DND-41 (cell line): ENCODE data around the gene RNF183.

ENCODE experiments used
- EZH2 ChIP-seq: IDR thresholded peaks from 3 replicates; pipeline ENCODE4 v1.6.1; 2012; ENCODE audit warnings: borderline replicate concordance, low read depth, mild to moderate bottlenecking, moderate library complexity, low read length, inconsistent platforms; ENCODE audit not compliant: severe bottlenecking
- TF ChIP-seq, protein P1 (sequence below): IDR thresholded peaks from 2 replicates; pipeline ENCODE4 v1.5.1; 2012; ENCODE audit warnings: borderline replicate concordance, low read length, moderate library complexity, mild to moderate bottlenecking; ENCODE audit not compliant: poor library complexity, severe bottlenecking; ENCODE audit errors: extremely low read depth

DNA sequence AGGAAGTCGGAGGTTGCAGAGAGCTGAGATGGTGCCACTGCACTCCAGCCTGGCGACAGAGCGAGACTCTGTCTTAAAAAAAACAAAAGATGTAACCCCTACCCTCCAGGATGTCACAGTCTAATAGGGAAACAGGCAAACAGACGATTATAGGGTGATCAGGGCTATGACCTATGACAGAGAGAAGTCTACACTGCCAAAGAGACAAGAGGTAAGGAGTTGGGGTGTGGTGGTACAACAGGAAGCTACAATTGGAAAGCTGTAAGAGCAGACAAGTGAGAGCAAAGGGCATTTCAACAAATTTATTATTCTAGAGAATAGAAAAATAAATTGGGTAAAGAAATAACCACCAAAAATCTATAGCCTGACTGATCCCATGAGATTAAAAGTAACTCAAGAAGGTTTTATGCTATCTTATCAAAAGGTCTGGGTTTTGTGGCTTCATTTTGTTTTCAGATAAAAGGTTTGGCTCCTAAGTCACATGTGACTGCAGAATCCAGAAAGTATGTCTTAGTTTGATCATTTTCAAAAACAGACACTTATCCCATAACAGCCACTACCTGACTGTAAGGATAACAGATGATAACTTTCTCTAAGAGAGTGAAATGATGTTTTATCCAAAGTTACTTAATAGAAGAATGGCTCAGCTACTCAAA, 35.1 kb downstream of the RNF183 start:
- TF ChIP-seq, protein P1, sequence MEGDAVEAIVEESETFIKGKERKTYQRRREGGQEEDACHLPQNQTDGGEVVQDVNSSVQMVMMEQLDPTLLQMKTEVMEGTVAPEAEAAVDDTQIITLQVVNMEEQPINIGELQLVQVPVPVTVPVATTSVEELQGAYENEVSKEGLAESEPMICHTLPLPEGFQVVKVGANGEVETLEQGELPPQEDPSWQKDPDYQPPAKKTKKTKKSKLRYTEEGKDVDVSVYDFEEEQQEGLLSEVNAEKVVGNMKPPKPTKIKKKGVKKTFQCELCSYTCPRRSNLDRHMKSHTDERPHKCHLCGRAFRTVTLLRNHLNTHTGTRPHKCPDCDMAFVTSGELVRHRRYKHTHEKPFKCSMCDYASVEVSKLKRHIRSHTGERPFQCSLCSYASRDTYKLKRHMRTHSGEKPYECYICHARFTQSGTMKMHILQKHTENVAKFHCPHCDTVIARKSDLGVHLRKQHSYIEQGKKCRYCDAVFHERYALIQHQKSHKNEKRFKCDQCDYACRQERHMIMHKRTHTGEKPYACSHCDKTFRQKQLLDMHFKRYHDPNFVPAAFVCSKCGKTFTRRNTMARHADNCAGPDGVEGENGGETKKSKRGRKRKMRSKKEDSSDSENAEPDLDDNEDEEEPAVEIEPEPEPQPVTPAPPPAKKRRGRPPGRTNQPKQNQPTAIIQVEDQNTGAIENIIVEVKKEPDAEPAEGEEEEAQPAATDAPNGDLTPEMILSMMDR, result no peak
- no peak for TF ChIP-seq EZH2
